Stimulated activated CD4-positive, alpha-beta T cell treated with anti-CD3 and anti-CD28 coated beads, TNF-alpha, amount 100 ng/mL, for 48 hours (primary cell): ENCODE data around the gene KIF26A.
"Not testable (repeated sequence)": the region's sequence is repeated elsewhere in the genome, so short reads cannot be mapped to it uniquely, and the experiment has no call there.

ENCODE experiments used
- DNase-seq, 3 donors: peaks; one replicate each; pipeline ENCODE4 v3.0.0-alpha.2; 2020; ENCODE audit warnings: low read depth in 3 of 3

The KIF26A gene

GRCh38 chr14:104208331-104208730 lies 69.9 kb downstream of the KIF26A start:
- not testable (repeated sequence) for DNase-seq

GRCh38 chr14:104209071-104209470 lies 70.7 kb downstream of the KIF26A start:
- not testable (repeated sequence) for DNase-seq

GRCh38 chr14:104209985-104210816 lies 71.8 kb downstream of the KIF26A start:
- DNase-seq = no peak

- DNase-seq = no peak
Observed at GRCh38 chr14:104210817-104211195, 72.4 kb downstream of the KIF26A start.

GRCh38 chr14:104211215-104211614 lies 72.8 kb downstream of the KIF26A start:
- no peak for DNase-seq

DNA sequence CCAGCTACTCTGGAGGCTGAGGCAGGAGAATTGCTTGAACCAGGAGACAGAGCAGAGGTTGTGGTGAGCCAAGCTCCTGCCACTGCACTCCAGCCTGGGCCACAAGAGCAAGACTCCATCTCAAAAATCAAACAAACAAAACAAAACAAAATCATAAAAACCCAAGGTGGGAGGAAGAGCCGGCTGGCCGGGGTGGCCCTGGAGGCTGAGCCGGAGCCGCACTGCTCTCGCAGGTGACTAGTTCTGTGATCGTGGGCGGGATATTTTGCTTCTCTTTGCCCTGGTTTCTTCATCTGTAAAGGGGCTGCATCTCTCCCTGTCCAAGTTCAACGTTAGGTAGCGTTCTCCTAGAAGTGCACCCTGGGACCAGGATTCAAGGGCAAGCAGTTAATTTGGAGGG lies 73.4 kb downstream of the KIF26A start:
- no peak for DNase-seq

- DNase-seq = no peak
Observed at GRCh38 chr14:104212206-104213095, 74.1 kb downstream of the KIF26A start.

DNA sequence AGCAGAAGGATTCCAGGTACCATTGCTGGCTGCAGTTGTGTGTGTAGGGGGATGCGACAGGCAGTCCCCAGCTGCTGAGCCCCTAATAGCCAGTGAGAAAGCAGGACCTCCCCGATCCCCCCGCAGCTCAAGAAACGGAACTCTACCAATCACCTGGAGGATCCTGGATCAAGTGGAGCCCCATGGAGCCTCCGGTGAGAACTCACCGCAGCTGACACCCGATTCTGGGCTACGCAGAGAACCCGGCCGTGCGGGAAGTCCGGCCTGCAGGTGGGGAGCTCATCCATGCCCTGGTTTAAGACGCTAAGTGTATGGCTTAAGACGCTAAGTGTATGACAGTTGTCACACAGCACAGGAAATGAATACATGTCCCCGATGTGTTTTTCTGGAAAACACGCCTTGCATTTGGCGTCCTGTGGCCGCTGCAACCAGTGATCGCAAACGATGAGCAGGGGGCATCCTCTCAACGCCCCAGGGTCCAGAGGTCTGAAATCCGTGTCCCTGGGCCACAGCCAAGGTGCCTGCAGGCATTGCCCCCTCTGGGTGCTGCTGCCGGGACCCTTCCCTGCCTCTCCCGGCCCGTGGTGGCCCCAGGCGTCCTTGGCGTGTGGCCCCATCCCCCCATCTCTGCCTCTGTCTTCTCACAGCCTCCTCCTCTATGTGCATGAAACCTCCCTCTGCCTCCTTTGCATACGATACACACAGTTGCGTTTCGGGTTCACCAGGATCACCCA lies 75.1 kb downstream of the KIF26A start:
- DNase-seq = no peak

DNA sequence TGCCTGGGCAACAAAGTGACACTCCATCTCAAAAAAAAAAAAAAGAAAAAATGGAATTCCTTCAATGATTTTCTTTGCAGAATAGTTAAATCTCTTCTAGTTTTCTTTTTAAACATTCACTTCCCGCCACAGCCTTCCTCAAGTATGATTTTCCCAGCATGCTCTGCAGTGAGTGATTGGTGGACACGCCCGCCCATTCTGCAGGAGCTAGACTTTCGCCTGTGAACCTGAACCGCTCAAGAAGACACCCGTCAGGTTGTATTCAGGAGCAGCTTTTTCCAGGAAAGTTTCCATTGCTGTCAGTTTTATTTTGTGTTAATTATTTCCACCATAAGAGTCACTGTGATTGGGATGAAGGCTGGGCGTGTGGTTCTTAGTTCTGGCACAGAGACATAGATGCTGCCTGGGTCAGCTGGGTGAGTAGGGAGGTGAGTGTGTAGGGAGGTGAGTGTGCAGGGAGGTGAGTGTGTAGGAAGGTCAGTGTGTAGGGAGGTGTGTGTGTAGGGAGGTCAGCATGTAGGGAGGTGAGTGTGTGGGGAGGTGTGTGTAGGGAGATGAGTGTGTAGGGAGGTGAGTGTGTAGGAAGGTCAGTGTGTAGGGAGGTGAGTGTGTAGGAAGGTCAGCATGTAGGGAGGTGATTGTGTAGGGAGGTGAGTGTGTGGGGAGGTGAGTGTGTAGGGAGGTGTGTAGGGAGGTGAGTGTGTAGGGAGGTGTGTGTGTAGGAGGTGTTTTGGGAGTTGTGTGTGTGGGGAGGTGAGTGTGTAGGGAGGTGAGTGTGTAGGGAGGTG lies 76.2 kb downstream of the KIF26A start:
- DNase-seq = no peak

DNA sequence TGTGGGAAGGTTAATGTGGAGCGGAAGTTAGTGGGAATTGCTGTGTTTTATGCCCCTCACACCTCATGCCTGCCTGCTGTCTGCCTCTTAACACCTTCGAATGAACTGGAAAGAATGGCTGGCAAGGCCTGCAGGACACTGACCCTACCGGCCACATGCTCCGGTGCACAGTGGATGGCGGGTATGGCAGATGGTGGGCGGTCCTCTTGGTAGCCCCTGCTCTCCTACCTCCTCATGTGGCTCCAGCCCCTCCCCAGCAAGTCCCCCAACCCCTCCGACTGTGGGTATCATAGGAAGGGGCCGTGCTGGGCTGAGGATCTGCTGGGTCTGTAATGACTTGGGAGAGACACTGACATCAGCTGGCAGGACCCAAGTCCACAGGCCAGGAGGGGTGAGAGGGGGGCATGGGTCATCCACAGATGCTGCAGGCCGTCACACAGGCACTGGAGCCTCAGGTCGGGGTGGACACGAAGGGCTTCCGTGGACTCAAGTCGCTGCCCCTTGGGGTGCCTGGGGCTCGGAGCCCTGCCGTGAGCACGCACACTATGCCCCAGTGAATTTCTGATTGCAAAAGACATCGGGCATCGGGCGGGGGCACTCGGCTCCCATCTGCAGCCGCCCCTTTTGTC lies 77.4 kb downstream of the KIF26A start:
- no peak for DNase-seq

DNA sequence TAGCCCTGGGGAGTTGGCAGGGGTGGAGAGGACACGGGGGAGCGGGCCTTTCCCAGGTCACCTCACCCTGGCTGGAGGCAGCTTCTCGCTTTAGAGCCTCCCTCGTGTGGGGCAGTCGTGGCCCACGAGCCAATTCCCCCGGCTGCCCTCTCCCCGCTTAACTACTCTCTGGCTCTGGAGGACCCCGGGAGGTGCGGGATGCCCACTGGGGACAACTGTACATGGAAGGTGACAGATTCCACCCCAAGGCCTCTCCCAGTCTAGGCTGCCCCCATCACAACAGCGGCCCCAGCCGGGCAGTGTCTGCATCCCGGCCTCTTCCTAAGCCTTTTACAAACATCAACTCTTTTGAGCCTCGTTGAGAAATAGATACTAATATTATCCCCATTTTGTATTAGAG lies 78.1 kb downstream of the KIF26A start:
- no peak for DNase-seq

GRCh38 chr14:104217486-104218360 lies 79.3 kb downstream of the KIF26A start:
- no peak for DNase-seq

GRCh38 chr14:104218361-104219180 lies 80.2 kb downstream of the KIF26A start:
- no peak for DNase-seq

DNA sequence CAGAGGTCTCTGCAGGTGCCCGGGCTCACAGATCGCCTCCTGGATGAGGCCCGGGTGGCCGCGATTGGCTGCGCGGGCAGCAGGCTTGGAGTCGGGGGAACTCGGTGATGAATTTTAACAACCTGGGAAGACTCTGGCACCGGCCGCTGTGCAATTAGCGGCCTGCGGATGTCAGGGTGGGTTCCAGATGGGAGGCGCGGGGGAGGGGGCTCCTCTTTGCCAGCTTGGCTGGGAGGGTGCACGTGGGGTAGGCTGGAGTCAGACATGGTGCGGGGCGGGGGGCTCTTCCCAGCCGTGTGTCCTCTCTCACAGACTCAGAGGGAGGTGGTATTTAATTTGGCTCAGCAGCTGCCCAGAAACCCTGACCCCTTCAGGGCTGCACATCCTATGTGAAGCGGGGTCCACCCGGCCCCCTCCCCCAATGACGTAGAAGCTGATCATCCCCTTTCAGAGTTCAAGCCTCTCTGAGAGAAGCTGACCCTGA lies 81.4 kb downstream of the KIF26A start:
- no peak for DNase-seq

- no peak for DNase-seq
Observed at GRCh38 chr14:104220215-104221070, 82.1 kb downstream of the KIF26A start.

DNA sequence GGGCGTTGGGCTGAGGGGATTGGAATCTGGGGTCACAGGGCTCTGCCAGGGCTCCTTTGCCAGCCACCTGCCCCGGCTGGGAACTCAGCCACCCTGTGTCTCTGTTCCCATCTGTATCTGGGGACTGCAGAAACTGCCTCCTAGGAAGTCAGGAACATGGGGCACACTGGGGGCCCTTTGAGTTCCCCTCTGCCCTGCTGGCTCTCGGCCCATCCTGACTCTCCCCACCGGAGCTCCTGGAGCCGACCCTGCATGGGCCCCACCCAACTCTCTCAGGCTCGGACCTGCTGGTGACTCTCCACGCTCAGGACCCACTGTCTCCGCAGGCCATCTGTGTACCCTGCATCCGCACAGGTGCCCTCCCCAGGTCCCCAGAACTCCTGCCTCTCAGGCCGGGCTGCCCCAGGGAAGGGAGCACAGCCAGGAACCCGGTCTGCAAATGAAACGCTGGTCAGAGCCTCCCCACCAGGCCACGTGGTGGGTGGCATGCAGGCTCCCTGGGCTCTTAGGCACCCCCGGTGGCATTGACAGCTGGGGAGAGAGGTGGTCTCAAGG lies 82.8 kb downstream of the KIF26A start:
- no peak for DNase-seq

DNA sequence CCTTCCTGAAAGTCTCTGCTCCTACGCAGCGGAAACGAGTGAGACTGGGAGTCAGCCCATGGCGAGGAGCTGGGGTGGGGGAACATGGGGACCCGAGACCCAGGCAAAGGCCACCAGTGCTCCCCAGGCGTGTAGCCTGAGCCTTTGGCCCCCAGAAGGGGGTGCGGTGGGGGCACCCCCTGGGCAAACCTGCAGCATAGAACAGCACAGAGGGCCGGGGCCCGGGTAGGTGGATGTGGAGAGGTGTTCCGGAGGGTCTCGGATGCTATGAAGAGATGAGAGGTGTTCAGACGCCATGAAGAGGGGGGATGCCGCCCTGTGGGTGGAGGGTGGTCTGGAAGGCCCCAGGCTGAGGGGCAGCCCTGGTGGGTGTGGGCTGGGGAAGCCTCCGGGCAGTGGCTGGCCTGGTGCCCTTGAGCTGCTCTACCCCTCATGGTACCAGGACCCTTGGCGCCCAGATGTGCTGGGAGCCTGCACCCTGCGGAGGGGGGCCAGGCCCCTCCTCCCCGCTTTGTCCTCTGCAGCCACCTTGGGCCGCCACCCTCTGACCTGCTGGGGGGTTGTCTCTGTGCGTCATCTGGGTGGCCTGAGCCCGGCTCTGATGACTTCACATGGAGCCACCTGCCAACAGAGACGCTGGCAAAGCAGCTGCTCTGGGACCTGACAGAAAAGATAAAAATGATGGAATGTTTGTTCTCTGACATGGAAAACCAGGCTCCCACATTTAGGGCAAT lies 83.4 kb downstream of the KIF26A start:
- DNase-seq = no peak
